Measurements from ENCODE around the gene CADM3.

CADM3 gene

GRCh38 chr1:159208175-159208825, 36.9 kb downstream of the CADM3 start:
- no peak for DNase-seq

GRCh38 chr1:159209061-159209460, 37.6 kb downstream of the CADM3 start:
- DNase-seq: no peak

- DNase-seq: no peak
These were observed 40.1 kb downstream of the CADM3 start for GRCh38 chr1:159211331-159212136.

- no peak for DNase-seq
These were observed 41.2 kb downstream of the CADM3 start for GRCh38 chr1:159212596-159212995.

- no peak for DNase-seq
These were observed 42.8 kb downstream of the CADM3 start for GRCh38 chr1:159214149-159214760.

GRCh38 chr1:159218649-159219636, 47.5 kb downstream of the CADM3 start:
- DNase-seq: no peak

GRCh38 chr1:159222075-159222865, 50.9 kb downstream of the CADM3 start:
- no peak for DNase-seq

- no peak for DNase-seq
These were observed 51.6 kb downstream of the CADM3 start for GRCh38 chr1:159223004-159223403.

- no peak for DNase-seq
These were observed 57.1 kb downstream of the CADM3 start for GRCh38 chr1:159228554-159228953.

- no peak for DNase-seq
These were observed 58.0 kb downstream of the CADM3 start for GRCh38 chr1:159229260-159229885.

GRCh38 chr1:159229896-159230295, 58.5 kb downstream of the CADM3 start:
- no peak for DNase-seq

- no peak for DNase-seq
These were observed 68.3 kb downstream of the CADM3 start for GRCh38 chr1:159239551-159240220.

- DNase-seq: no peak
These were observed 75.9 kb downstream of the CADM3 start for GRCh38 chr1:159247266-159247665.

- DNase-seq: no peak
These were observed 76.9 kb downstream of the CADM3 start for GRCh38 chr1:159248311-159248710.

GRCh38 chr1:159250638-159251216, 79.3 kb downstream of the CADM3 start:
- DNase-seq: no peak
